ENCODE results near the gene OR4K14. TPM values are rescaled to one million over a fixed set of nuclear protein-coding genes. Genes with fewer than 3 reads are reported as not detected.
"Not testable (repeated sequence)": the region's sequence is repeated elsewhere in the genome, so short reads cannot be mapped to it uniquely, and the experiment has no call there.

Gene OR4K14, protein sequence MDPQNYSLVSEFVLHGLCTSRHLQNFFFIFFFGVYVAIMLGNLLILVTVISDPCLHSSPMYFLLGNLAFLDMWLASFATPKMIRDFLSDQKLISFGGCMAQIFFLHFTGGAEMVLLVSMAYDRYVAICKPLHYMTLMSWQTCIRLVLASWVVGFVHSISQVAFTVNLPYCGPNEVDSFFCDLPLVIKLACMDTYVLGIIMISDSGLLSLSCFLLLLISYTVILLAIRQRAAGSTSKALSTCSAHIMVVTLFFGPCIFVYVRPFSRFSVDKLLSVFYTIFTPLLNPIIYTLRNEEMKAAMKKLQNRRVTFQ
- total RNA-seq, result not detected in 2 replicates
- polyA plus RNA-seq (2012), result not detected

DNA sequence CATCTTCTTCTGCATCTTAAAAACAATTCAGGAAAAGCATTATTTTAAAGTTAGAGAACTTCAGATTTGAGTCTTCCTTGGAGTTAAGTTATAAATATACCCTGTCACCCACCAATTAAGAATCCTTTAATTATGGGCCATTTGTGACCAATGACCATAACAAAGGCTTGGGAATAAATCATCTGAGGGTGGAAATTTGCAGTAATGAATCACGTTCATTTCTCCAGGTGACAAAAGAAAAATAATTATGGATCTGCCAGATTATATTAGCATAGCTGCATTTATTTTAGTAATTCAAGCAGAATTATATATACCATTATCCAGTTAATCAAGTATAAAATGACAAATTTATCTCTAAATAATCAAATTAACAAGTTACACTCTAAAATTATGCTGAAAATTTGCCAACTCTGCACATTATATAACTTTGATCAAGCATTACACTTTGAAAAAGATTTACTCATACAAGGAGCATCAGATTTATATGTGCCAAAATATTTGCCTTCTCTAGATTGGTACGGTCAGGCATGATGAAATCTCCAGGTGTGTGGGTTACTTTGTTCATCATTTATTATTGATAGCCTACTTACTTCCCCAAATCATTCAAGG lies at the start of gene OR4K14:
Gene OR4K14, minus strand, starts transcription at position 51 of the 609 bp plus-strand sequence. CDS start 4,114 bp downstream, outside the sequence.
- no peak for DNase-seq (ENCODE audit: low read depth)

DNA sequence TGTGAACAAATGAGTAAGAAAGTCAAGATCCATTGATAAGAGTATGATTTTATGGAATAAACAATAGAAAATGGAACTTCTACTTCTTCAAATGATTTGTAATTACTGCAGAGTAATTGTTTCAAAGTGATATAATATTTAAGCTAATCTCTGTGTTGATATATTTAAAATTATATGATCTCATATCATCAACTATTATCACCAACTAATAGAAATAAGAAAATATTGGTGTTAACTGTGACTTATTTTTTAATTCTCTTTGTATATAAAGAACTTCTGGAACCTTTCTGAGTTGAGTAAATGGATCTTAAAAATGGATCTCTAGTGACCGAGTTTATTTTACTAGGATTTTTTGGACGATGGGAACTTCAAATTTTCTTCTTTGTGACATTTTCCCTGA lies 40.6 kb upstream of the OR4K14 start, which contains the start of gene OR4L1:
Gene OR4L1, plus strand, starts transcription at position 301 of the 400 bp plus-strand sequence. Its CDS starts 0 bp downstream, at position 301.
- no peak for DNase-seq (ENCODE audit: low read depth)

DNA sequence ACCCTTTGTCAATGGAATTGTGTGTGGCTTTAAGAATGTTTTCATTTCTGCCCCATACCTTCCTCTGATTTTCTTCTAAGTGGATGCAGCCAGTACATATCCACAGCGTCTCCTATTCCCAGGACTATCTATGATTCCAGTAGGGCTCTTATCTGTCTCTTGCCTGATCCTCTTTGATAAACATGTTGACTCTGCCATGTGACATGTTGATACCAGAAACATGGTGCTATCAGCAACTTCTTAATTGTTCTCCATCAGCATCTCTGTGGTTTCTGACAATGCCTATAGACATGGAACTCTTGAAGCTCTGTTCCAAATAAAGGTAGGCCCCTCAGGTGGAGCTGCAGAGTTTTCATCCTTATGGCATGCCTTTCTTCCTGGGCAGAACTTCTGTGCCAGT lies 29.1 kb upstream of the OR4K14 start:
- DNase-seq (ENCODE audit: low read depth), result no peak

DNA sequence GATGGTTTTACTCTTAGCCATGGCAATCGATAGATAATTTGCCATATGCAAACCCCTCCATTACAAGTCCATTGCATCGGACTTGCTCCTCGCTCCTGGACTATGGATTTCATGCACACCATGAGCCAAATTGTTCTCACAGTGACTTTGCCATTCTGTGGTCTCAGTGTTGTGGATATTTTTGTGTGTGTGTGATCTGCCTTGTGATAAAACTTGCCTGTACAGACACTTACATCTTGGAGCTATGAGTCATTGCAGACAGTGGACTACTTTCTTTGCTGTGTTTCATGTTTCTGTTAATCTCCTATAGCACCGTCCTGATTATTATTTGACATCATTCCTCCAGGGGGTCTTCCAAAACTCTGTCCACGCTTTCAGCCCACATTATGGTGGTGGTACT lies 25.1 kb upstream of the OR4K14 start:
- DNase-seq (ENCODE audit: low read depth), result no peak

DNA sequence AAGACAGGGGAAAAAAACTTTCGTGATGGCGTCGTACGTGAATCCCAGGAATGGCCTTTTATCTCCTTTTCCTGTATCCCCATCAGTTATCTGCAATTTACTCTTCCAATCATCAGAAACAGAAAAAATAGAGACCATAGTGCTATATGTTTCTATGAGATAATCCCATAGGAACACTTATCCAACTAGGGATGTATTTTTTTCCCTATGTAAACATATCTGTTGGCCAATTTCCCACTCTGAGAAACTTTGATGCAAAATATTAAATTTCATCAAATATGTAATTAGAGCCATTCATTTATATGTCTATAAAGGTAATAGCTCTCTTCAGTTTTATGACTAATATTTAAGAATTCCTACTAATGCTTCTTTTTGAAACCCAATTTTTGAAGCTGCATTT lies 16.8 kb upstream of the OR4K14 start, which contains the start of gene OR4K13:
Gene OR4K13, minus strand, starts transcription at position 101 of the 400 bp plus-strand sequence. CDS start 1,280 bp downstream, outside the sequence.
- no peak for DNase-seq (ENCODE audit: low read depth)

DNA sequence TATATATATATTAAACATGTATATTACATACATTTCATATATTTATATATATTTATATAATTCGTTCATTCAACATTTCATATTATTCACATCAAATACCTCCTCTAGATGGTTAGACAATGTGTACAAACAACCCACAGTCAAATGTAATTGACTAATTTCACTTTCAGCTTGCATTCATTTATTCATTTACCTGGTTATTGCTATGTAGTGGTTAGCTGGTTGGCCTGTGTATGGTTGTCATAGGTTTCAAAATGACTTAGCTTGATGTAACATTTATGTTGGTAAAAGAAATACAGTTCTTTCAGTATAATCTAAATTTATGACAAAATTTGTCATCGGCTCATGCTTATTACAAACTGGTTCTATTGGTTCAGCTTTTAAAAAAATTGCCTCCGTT lies 16.3 kb upstream of the OR4K14 start:
- no peak for DNase-seq (ENCODE audit: low read depth)

DNA sequence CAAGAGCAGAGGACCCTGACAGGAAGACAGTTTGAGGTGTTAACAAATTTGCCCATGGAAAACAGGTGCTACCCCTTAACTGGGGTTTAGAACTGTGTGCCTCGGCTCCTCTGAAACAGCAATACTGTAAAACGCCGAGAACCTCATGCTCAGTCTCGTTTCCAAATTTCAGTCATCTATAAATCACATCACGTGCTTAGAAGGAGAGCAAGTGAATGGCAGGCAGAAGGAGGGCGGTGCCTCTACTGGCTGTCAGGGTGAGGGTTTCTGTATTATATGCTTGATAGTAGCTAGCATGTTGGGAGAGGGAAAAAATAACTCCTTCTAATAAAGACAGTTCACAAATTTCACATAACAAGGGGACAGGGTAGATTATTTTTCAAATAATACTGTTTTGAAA lies 12.0 kb upstream of the OR4K14 start:
- DNase-seq (ENCODE audit: low read depth), result no peak

DNA sequence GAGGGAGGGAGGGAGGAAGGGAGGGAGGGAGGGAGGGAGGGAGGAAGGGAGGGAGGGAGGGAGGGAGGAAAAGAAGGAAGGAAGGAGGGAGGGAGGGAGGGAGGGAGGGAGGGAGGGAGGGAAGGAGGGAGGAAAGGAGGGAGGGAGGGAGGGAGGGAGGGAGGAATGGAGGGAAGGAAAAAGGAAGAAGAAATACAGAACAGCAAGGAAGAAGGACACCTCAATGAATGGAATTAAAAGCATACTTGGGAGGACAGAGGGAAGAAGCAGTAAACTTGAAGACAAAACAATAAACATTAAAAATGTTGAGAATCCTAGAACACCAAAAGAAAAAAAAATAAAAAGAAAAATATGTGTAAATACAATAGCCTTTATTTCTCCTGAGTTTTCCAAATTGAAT lies 11.0 kb downstream of the OR4K14 start:
- DNase-seq (ENCODE audit: low read depth), result no peak

DNA sequence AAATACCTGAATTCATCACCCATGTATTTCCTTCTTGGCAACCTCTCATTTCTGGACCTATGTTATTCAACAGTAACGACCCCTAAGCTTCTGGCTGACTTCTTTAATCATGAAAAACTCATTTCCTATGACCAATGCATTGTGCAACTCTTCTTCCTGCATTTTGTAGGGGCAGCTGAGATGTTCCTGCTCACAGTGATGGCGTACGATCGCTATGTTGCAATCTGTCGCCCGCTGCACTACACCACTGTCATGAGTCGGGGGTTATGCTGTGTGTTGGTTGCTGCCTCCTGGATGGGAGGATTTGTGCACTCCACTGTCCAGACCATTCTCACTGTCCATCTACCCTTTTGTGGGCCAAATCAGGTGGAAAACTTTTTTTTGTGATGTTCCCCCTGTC lies 16.8 kb downstream of the OR4K14 start:
- DNase-seq (ENCODE audit: low read depth), result no peak

DNA sequence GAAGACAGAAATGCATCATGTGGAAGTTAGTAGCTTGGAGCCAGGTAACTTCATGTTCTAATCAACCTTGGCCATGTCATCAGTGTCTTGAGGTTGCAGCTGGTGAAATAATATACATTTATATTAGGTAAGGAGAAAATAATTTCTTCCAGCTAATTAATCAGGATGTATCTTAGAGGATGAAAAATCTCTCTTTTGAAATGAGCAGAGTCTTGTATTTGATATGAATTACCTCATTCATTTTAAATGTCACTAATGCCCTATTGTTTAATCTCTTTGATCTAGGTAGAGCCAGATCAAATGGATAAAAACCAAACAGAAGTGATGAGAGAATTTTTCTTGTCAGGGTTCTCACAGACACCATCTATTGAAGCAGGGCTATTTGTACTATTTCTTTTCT lies 17.2 kb downstream of the OR4K14 start, which contains the start of gene OR4Q2:
Gene OR4Q2, plus strand, starts transcription at position 301 of the 400 bp plus-strand sequence.
- DNase-seq (ENCODE audit: low read depth), result no peak

DNA sequence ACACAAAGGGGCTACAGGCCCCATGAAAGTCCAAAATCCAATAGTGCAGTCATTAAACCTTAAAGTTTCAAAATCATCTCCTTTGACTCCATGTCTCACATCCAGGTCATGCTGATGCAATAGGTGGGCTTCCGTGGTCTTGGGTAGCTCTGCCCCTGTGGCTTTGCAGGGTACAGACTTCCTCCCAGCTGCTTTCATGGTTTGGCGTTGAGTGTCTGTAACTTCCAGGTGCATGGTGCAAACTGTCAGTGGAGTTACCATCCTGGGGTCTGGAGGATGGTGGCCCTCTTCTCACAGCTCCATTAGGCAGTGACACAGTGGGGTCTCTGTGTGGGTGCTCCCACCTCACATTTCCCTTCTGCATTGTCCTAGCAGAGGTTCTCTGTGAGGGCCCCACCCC lies 25.7 kb downstream of the OR4K14 start:
- DNase-seq (ENCODE audit: low read depth), result no peak

DNA sequence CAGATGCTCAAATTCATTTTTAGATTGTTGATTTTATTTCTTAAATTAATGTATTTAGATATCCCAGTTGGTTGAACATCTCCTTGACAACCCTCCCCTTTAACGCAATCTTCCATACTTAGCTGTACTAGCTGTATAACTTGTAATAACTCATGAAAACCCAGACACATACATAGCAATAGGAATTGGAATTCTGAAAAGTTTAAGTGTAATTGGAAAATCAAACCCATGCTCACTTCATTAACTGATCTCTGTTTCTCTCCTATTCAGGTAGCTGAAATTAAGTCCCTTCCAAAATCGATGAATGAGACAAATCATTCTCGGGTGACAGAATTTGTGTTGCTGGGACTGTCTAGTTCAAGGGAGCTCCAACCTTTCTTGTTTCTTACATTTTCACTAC lies 43.8 kb downstream of the OR4K14 start, which contains the start of gene OR4K15:
Gene OR4K15, plus strand, starts transcription at position 301 of the 400 bp plus-strand sequence. Its CDS starts 0 bp downstream, at position 301.
- DNase-seq (ENCODE audit: low read depth), result no peak

DNA sequence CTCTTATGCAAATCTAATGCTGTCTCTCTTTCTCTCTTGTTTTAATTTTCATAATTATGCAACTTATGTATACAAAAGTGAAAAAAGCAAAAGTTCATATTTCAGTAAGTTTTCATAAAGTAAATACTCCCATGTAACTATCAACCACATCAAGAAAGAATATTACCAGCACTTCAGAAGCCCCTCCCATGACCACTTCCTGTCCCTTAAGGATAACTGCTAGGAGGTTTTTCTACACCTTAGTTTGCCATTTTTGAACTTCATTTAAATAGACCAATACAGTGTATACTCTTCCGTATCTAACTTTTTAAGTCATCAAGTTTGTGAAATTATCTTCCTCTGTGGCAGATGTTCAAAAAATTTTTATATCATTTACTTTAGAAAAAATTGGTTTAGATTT lies 44.3 kb downstream of the OR4K14 start:
- no peak for DNase-seq (ENCODE audit: low read depth)

DNA sequence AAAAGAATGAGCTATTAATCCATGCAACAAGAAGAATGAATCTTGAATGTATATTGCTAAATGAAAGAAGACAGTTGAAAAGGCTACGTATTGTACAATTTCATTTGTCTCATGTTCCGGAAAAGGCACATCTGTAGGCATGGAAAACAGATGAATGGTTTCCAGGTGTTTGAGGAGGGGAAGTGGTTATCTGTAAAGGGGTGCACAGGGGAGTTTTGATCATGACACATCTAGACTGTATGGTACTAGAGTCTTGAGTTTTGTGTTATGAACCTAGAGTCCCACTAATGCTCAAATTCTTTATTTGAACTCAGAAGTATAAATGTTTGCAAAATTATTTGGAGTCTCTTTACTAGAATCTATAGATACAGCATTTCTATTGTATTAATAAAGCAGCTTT lies 49.4 kb downstream of the OR4K14 start:
- not testable (repeated sequence) for DNase-seq (ENCODE audit: low read depth)

Other genes with a start within 250 kb of the OR4K14 start
- not detected in 2 replicates for gene OR4M1, start 245.8 kb downstream of the OR4K14 start, total RNA-seq
- not detected in 2 replicates for gene OR4N2, start 215.5 kb downstream of the OR4K14 start, total RNA-seq
- not detected in 2 replicates for gene OR4K2, start 144.2 kb downstream of the OR4K14 start, total RNA-seq
- not detected in 2 replicates for gene OR4K5, start 98.7 kb downstream of the OR4K14 start, total RNA-seq
- gene OR4K1, start 88.4 kb downstream of the OR4K14 start, total RNA-seq, result not detected in 2 replicates
- gene OR4K15, start 43.7 kb downstream of the OR4K14 start, total RNA-seq, result not detected in 2 replicates
- gene OR4Q2, start 17.1 kb downstream of the OR4K14 start, total RNA-seq, result not detected in 2 replicates
- not detected in 2 replicates for gene OR4K13, start 16.7 kb upstream of the OR4K14 start, total RNA-seq
- gene OR4L1, start 40.7 kb upstream of the OR4K14 start, total RNA-seq, result not detected in 2 replicates
- not detected in 2 replicates for gene OR4K17, start 91.4 kb upstream of the OR4K14 start, total RNA-seq
- gene OR4N5, start 119.5 kb upstream of the OR4K14 start, total RNA-seq, result not detected in 2 replicates
- gene OR11G2, start 171.6 kb upstream of the OR4K14 start, total RNA-seq, result not detected in 2 replicates
- gene OR11H6, start 204.4 kb upstream of the OR4K14 start, total RNA-seq, result not detected in 2 replicates
- gene OR11H7, start 209.7 kb upstream of the OR4K14 start, total RNA-seq, result not detected in 2 replicates
- gene OR11H4, start 220.0 kb upstream of the OR4K14 start, total RNA-seq, result not detected in 2 replicates